SJSA1 (cell line): ENCODE results near the gene TRAPPC2L. TPM values are rescaled to one million over a fixed set of nuclear protein-coding genes. Genes with fewer than 3 reads are reported as not detected.
"Not testable (repeated sequence)": the region's sequence is repeated elsewhere in the genome, so short reads cannot be mapped to it uniquely, and the experiment has no call there.

ENCODE experiments used
- DNase-seq, 2 experiments: peaks; one replicate each; pipeline ENCODE4 v3.0.0-alpha.2; 2015 to 2020; ENCODE audit warnings: low spot score in 2 of 2, low read depth in 1 of 2
- H3K27ac ChIP-seq: fragments of 250-450 bp; sonication (Bioruptor Pico); 2 replicates; pipeline ENCODE4 v1.5.1; 2020; ENCODE audit warnings: mild to moderate bottlenecking, moderate library complexity
- H3K27me3 ChIP-seq: fragments of 250-450 bp; sonication (Bioruptor Pico); replicated peaks from 2 replicates; pipeline ENCODE4 v1.5.1; 2020; ENCODE audit warnings: mild to moderate bottlenecking, moderate library complexity
- H3K36me3 ChIP-seq: fragments of 250-450 bp; sonication (Bioruptor Pico); 2 replicates; pipeline ENCODE4 v1.5.1; 2020; ENCODE audit warnings: mild to moderate bottlenecking
- H3K4me1 ChIP-seq: fragments of 250-450 bp; sonication (Bioruptor Pico); replicated peaks from 2 replicates; pipeline ENCODE4 v1.6.1; 2021; ENCODE audit warnings: mild to moderate bottlenecking
- H3K4me3 ChIP-seq: fragments of 250-450 bp; sonication (Bioruptor Pico); 2 replicates; pipeline ENCODE4 v1.5.1; 2020; ENCODE audit warnings: mild to moderate bottlenecking
- H3K9me3 ChIP-seq: fragments of 250-450 bp; sonication (Bioruptor Pico); replicated peaks from 2 replicates; pipeline ENCODE4 v1.5.1; 2020; ENCODE audit warnings: mild to moderate bottlenecking
- total RNA-seq: library from RNA; depleted of rRNA; stranded (reverse); fragments of >200 nt; shearing (Covaris generic); gene quantifications from 2 replicates; pipeline ENCODE4 v1.2.3, GENCODE V29; 2014

TRAPPC2L gene
- total RNA-seq, 1 experiment from 2014 or later = 27.5 TPM

GRCh38 chr16:88814144-88814502 lies 42.8 kb upstream of the TRAPPC2L start:
- no peak for DNase-seq
- H3K9me3 ChIP-seq = no peaks in the 10 kb centered on the region
- no peak overlapping the region for H3K4me3 ChIP-seq
- no peak overlapping the region for H3K27ac ChIP-seq
- H3K4me1 ChIP-seq = peaks cover 37% of the 10 kb centered on the region
- H3K27me3 ChIP-seq = no peaks in the 10 kb centered on the region
- peaks cover 18% of the 10 kb centered on the region for H3K36me3 ChIP-seq

DNA sequence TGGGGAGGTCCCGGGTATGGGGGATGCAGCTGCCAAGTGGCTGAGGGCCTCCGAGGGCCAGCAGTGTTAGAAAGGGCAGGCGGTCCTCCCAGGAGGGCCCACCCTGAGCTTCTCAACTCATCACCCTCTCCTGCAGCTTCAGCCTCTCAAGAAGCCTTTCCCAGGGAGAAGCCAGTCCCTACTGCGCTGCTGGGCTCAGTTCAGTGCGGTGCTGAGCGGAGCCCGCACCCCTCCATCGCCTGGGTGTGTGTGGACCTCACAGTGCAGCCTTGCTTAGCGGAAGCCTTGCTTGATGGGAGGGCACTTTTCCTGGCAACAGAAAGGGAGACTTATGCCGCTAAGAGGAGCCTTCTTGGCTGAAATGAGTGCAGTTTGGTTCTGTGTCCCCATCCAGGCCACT lies 41.7 kb upstream of the TRAPPC2L start:
- Histone ChIP-seq H3K9me3 (no peaks in the 10 kb centered on the region), H3K27ac (no peak overlapping the region), H3K27me3 (no peaks in the 10 kb centered on the region), H3K4me1 (peaks cover 26% of the 10 kb centered on the region), H3K36me3 (peaks cover 7% of the 10 kb centered on the region), H3K4me3 (no peak overlapping the region)
- DNase-seq = no peak

GRCh38 chr16:88815901-88816589 lies 40.9 kb upstream of the TRAPPC2L start:
- Histone ChIP-seq H3K9me3 (no peaks in the 10 kb centered on the region), H3K27me3 (no peaks in the 10 kb centered on the region), H3K4me3 (no peak overlapping the region), H3K4me1 (peaks cover 17% of the 10 kb centered on the region), H3K36me3 (no peaks in the 10 kb centered on the region), H3K27ac (no peak overlapping the region)
- DNase-seq = no peak

DNA sequence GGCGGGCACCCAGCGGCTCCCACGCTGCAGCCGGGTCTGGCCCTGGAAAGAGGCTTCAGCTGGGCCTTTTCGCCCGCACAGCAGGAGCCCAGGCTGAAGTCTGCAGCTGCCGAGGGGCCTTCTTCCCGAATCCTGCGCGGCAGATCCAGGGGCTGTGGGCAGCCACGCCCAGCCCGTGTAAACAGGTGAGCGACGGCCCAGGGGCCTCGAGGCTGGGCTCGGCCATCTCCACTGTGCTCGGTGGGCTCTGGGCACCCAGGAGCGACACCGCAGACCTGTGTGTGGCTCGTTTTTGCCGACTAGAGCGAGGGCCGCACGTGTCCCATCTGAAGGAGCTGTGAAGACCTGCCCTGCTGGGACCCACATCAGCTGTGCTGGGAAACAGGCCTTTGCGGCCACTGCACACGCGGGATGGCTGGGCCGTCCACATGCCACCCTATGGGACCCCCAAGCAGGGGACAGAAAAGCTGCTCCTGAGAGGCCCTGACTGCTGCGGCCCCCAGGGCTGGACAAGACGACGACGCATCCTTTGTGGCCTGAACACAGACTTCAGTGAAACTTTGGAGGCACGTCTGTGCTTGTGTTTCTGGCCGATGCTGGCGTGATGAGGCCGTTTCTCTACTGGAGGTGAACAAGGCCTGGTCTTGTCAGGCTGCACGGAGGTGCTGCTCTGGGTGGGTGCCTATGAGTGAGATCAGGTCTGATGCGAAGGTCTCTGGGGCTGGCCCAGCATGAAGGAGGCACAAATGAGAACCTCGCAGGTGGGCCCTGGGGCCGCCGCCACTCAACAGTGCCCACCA lies 40.0 kb upstream of the TRAPPC2L start:
- Histone ChIP-seq H3K36me3 (peaks cover 7% of the 10 kb centered on the region; the same call in 1 of the 2 replicates), H3K9me3 (no peaks in the 10 kb centered on the region), H3K27ac (no peak overlapping the region), H3K4me1 (peaks cover 11% of the 10 kb centered on the region), H3K4me3 (no peak overlapping the region), H3K27me3 (no peaks in the 10 kb centered on the region)
- DNase-seq = no peak

GRCh38 chr16:88817785-88818574 lies 38.9 kb upstream of the TRAPPC2L start:
- Histone ChIP-seq H3K4me1 (peaks cover under 1% of the 10 kb centered on the region), H3K36me3 (peaks cover 11% of the 10 kb centered on the region; the same call in 1 of the 2 replicates), H3K4me3 (no peak overlapping the region), H3K9me3 (no peaks in the 10 kb centered on the region), H3K27me3 (no peaks in the 10 kb centered on the region), H3K27ac (no peak overlapping the region)
- DNase-seq = no peak

- Histone ChIP-seq H3K27ac (no peak overlapping the region), H3K27me3 (no peaks in the 10 kb centered on the region), H3K36me3 (peaks cover 11% of the 10 kb centered on the region; the same call in 1 of the 2 replicates), H3K9me3 (no peaks in the 10 kb centered on the region), H3K4me3 (no peak overlapping the region), H3K4me1 (no peaks in the 10 kb centered on the region)
- no peak for DNase-seq
Observed at GRCh38 chr16:88818575-88818874, 38.4 kb upstream of the TRAPPC2L start.

GRCh38 chr16:88819126-88819525 lies 37.8 kb upstream of the TRAPPC2L start:
- Histone ChIP-seq H3K4me1 (no peaks in the 10 kb centered on the region), H3K36me3 (peaks cover 11% of the 10 kb centered on the region; the same call in 1 of the 2 replicates), H3K27me3 (no peaks in the 10 kb centered on the region), H3K27ac (no peak overlapping the region), H3K9me3 (no peaks in the 10 kb centered on the region), H3K4me3 (no peak overlapping the region)
- no peak for DNase-seq

DNA sequence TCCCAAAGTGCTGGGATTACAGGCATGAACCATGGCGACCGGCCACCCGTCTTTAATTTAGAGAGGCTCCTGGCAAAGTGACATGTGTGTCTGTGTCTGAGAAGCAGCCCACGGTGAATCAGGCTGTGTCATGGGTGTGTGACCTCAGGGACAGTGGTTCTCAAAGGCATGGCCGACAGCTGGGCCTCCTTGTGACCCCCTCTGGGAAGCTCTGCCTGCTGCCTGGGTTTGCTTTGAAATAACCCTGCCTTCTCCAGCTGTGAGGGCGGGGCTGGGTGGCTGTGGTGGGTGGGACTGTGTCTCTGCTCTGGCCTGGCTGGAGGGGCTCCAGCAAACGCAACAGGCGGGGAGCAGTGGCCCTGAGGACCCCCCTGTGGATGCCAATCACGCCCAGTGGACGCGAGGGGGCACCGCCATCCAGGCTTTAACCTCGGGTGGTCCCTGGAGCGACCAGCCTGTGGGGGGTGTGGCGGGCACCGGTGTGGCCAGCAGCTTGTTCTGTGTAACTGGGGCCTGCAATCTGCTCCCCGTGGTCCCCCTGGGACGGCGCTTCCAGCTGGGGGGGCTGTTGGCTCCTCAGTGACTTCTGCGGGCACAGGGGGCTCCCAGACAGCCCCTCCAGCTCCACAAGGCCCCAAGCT lies 36.4 kb upstream of the TRAPPC2L start:
- H3K4me3 ChIP-seq = no peak overlapping the region
- H3K4me1 ChIP-seq = no peaks in the 10 kb centered on the region
- H3K27ac ChIP-seq = no peak overlapping the region
- DNase-seq = no peak
- no peaks in the 10 kb centered on the region for H3K27me3 ChIP-seq
- peaks cover 16% of the 10 kb centered on the region; the same call in 1 of the 2 replicates for H3K36me3 ChIP-seq
- H3K9me3 ChIP-seq = no peaks in the 10 kb centered on the region

DNA sequence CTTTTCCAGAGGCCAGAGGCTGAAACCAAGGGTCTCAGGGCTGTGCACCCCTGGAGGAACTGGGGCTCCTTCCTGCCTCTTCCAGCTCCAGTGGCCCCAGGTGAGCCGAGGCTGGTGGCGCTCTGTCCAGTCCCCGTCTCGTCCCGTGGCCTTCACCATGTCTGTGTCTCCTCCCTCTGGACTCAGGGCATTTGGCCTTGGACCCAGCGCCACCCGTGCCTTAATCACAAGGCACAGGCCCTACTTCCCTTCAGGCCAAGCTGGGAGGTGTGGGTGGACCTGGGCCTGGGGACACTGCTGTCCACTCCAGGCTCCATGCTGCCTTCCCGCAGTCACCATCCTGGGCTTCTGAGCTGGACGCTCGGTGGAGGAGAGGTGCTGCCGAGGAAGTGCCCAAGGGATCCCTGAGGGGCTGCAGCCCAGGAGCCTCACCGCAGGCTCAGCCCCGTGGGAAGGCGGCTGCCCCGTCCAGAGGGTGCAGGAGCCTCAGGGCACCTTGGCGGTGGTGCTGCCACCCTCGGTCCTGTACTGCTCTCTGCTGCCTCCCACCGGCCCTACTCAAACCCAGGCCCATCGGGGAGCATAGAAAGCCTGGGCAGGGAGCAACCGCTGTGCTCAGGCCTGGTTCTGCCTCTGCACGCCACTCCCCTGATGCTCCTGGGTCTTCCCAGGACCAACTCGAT lies 35.6 kb upstream of the TRAPPC2L start:
- Histone ChIP-seq H3K4me3 (no peak overlapping the region), H3K36me3 (peaks cover 16% of the 10 kb centered on the region; the same call in 1 of the 2 replicates), H3K27ac (no peak overlapping the region), H3K9me3 (no peaks in the 10 kb centered on the region), H3K27me3 (no peaks in the 10 kb centered on the region), H3K4me1 (no peaks in the 10 kb centered on the region)
- no peak for DNase-seq

- Histone ChIP-seq H3K36me3 (peaks cover 16% of the 10 kb centered on the region; the same call in 1 of the 2 replicates), H3K9me3 (no peaks in the 10 kb centered on the region), H3K27me3 (no peaks in the 10 kb centered on the region), H3K4me1 (no peaks in the 10 kb centered on the region), H3K4me3 (no peak overlapping the region), H3K27ac (no peak overlapping the region)
- DNase-seq = no peak
Observed at GRCh38 chr16:88822281-88823040, 34.5 kb upstream of the TRAPPC2L start.

DNA sequence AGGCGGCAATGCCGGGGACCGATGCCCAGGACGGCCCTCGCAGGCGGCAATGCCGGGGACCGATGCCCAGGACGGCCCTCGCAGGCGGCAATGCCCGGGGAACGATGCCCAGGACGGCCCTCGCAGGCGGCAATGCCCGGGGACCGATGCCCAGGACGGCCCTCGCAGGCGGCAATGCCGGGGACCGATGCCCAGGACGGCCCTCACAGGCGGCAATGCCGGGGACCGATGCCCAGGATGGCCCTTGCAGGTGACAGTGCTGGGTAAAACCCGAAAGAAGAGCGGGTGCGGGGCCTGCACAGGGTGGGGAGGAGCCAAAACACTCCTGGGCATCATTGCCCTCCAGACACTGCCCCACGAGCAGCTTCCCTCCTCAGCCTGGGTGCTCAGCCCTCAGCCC lies 33.3 kb upstream of the TRAPPC2L start:
- not testable (repeated sequence) for H3K4me1 ChIP-seq, DNase-seq, H3K27ac ChIP-seq, H3K27me3 ChIP-seq, H3K4me3 ChIP-seq, H3K9me3 ChIP-seq
- peaks cover 16% of the 10 kb centered on the region; the same call in 1 of the 2 replicates for H3K36me3 ChIP-seq

GRCh38 chr16:88824256-88825077 lies 32.5 kb upstream of the TRAPPC2L start:
- no peak for DNase-seq
- Histone ChIP-seq H3K36me3 (peaks cover 16% of the 10 kb centered on the region; the same call in 1 of the 2 replicates), H3K9me3 (no peaks in the 10 kb centered on the region), H3K4me3 (no peak overlapping the region), H3K27ac (no peak overlapping the region), H3K4me1 (no peaks in the 10 kb centered on the region), H3K27me3 (no peaks in the 10 kb centered on the region)
